ENCODE results near the gene RXFP3.
"Not testable (repeated sequence)": the region's sequence is repeated elsewhere in the genome, so short reads cannot be mapped to it uniquely, and the experiment has no call there.

RXFP3 gene

DNA sequence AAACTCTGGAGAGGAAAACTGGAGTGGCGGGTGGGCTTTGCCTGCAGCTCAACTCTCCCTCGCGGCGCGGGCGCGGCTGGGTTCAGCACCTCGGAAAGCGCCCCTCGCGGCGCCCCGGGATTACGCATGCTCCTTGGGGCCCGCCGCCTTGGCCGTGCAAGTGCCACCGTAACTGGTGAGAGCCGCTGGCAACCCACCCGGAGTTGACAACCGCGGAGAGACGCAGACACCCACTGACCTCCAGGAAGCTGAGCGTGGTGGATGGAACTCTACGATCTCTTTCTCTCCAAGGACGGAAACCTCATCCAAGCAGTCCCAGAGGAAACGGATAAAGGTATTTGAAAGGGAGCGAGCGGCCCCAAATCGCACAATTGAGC, 194 bp upstream of the RXFP3 start:
- DNase-seq (ENCODE audit: low read depth), result no peak

DNA sequence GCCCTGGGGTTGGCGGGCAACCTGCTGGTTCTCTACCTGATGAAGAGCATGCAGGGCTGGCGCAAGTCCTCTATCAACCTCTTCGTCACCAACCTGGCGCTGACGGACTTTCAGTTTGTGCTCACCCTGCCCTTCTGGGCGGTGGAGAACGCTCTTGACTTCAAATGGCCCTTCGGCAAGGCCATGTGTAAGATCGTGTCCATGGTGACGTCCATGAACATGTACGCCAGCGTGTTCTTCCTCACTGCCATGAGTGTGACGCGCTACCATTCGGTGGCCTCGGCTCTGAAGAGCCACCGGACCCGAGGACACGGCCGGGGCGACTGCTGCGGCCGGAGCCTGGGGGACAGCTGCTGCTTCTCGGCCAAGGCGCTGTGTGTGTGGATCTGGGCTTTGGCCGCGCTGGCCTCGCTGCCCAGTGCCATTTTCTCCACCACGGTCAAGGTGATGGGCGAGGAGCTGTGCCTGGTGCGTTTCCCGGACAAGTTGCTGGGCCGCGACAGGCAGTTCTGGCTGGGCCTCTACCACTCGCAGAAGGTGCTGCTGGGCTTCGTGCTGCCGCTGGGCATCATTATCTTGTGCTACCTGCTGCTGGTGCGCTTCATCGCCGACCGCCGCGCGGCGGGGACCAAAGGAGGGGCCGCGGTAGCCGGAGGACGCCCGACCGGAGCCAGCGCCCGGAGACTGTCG, 976 bp downstream of the RXFP3 start:
- DNase-seq (ENCODE audit: low read depth), result no peak

DNA sequence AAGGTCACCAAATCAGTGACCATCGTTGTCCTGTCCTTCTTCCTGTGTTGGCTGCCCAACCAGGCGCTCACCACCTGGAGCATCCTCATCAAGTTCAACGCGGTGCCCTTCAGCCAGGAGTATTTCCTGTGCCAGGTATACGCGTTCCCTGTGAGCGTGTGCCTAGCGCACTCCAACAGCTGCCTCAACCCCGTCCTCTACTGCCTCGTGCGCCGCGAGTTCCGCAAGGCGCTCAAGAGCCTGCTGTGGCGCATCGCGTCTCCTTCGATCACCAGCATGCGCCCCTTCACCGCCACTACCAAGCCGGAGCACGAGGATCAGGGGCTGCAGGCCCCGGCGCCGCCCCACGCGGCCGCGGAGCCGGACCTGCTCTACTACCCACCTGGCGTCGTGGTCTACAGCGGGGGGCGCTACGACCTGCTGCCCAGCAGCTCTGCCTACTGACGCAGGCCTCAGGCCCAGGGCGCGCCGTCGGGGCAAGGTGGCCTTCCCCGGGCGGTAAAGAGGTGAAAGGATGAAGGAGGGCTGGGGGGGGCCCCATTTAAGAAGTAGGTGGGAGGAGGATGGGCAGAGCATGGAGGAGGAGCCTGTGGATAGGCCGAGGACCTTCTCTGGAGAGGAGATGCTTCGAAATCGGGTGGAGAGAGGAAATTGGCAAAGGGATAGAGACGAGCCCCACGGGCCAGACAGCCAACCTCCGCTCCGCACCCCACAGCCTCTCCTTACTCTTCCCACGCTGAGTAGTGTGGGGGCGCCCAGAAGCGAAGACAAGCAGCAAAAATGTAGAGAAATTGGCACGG, 1.7 kb downstream of the RXFP3 start:
- DNase-seq (ENCODE audit: low read depth), result no peak

DNA sequence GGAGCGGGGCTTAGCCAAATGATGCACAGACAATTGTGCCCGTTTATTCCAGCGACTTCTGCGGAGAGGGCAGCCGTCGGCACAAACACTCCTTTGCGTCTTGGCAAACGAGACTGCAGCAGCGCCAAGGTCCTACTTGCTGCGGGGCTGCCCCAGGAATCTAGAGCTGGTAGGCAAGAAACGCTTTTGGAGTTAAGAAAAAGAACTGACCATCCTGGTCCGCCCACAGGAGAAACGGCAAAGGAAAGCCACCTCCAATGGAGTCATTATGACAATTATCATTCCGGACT, 2.3 kb downstream of the RXFP3 start:
- no peak for DNase-seq (ENCODE audit: low read depth)

DNA sequence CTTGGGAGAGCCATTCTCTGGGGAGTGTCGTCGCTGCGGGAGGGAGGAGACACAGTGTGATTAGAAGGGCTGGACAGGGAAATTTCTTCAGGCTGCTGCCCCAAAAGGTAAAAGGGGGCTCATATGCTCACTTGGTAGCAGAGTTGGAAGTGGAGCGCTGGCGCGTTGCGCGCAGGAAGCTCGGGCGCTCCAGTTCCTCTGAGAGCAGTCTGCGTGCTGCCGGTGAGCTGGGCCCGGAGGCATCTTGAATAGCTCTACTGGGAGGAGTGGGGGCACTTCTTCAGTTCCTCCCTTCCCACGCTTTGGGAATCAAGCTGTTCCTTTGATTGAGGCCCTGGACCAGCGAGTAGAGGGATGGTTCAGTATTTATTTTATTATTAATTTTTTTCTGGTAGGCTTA, 2.7 kb downstream of the RXFP3 start:
- DNase-seq (ENCODE audit: low read depth), result no peak

DNA sequence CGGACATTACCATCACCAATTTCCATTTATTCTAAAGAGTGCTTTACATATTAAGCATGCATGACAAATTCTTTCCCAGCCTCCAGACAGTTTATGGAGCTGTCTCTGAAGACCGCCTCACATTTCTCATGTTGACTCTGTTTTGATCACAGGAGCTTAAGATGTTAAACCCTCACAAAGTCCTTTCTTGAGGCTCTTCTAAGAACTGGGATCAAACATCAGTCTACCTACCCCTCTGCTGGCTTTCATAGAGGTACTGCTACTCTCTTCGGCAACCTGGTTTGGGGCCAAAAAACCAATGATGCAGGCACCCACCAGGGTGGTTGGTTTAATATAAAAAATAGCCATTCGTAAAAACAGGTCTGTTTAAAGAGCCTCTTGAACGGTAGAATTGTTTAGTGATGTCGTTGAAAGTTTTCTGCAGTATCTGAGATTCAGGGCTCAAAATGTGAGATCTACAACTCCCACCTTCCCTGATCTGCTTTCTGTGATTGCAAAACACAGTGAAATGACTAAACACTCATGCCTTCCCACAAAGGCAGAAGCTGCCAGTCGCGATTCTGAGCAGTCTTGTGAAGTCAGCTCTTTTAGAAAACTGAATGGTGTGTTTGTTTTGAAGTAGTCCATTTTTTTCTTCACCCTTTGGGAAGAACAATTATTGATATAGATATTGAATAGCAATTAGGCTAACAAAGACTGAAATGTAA, 3.5 kb downstream of the RXFP3 start:
- no peak for DNase-seq (ENCODE audit: low read depth)

DNA sequence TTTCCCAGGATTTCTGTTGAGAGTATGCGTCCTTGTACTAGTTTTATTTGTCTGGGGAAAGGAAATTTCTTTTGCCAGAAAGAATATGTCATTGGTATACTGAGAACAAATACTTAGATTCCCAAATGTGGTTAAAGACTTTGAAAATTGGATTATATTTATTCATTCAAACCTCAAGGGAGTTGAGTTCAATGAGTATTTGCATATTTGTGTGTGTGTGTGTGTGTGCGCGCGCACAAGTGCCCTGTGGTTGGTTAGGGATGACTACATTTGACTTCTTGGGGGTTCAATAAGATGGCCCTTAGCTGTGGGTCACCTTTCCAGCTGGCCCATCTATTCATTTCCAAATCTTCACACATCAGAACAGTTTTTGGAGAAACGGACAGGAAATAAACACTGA, 4.9 kb downstream of the RXFP3 start:
- no peak for DNase-seq (ENCODE audit: low read depth)

DNA sequence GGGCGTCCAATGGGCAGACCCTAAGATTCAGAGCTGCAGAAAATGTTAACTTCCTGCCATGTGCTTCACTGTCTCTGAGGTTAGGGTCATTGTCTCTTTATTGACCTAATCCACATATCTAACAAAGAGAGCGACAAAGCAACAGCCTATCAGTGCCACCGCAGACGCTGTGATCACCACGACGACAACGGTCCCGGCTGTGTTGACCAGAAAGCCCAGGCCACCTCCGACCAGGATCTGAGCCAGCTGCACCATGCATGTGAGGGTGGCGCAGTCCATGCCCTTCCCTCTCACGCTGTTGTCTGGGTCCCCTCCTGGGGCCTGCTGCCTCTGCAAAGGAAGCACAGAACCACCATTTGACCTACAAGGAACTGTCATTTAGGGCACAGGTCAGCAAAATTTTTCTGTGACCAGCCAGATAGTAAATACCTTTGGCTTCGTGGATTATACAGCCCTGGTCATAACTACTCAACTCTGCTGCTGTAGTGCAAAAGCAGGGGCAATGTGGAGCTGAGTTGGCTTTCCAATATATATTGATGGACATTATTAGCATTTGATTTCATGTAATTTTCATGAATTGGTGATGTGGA, 8.5 kb downstream of the RXFP3 start:
- DNase-seq (ENCODE audit: low read depth), result no peak

DNA sequence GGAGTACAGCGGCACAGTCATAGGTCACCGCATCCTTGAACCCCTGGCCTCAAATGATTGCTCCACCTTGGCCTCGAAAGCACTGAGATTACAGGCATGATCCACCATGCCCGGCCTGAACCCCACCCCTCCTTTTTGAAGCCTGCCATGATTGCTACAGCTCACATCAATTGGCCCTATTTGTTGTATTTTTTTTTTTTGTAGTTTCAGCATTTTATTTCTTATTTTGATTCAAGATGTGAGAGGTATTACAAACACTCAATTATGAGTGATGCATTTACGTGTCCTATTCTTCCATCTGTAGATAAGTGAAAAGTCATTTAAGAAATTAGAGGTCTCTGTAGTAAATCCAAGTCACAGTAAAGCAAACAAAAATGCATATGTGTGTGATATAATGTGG, 16.0 kb downstream of the RXFP3 start:
- not testable (repeated sequence) for DNase-seq (ENCODE audit: low read depth)

DNA sequence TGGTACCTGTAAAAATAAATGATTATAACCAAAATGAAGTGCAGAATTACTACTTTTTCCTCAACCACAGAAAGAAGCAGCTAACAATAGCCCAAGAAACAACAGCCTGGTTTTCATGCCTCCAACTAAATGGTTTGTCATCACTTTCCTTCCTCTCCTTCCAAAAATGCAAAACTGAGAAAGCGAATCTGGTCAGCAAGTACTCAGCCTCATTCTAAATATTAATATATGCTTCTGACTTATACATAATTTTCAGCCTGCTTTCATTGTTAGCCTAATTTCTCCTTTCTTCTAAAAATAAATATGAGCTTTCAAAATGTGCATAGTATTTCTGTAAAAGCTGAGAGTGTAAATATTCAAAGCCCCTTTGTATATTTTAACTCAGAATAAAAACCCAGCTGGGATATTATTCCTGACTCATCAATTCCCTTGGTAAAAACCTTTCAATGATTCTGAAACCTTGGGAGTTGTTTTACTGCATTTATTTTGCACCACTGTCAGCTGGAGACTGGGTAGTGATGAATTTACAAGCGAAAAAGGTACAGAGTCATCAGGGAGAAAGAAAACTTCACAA, 21.5 kb downstream of the RXFP3 start:
- DNase-seq (ENCODE audit: low read depth), result no peak

DNA sequence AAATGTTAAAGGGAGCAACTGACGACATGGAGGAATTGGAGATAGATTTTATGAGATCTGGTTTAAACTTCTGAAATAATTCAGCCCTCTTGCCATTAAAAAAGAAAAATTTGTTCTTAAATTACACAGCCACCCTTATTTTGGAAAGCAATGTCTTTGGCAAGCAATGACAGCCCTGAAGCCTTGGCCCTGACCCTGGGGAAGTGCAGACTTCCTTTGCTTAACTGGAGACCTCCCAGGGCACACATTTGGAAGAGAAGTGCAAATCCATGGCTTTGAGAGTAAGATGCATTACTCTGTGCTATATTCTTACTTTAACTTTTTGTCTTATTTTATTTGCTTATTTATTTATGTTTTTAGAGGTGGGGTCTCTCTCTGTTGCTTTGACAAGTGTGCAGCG, 22.0 kb downstream of the RXFP3 start:
- DNase-seq (ENCODE audit: low read depth), result no peak

DNA sequence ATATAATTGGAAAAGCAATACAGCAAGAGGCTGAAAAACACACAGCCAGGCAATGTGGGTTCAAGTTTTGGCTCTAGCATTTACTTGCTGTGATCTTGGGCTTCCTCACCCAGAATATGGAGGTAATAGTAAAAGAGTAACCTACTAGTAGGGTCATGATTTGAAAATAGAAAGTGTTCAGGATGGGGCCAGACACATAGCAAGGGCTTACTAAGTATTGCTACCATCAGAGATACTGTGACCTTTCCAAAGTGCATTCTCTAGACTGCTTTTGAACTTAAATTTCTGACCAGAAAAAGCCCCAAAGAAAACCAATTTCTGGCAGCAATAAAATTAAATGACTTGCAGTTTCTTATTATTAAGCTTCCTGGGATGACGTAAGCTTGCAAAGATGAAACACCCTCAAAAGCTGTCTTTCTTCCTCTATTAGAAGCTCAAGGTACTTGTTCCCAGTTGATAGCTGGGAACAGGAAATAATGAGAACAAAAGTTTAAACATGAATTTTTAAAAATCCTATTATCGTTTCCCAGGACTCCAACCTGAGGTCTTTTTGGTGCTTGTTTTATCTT, 28.0 kb downstream of the RXFP3 start:
- DNase-seq (ENCODE audit: low read depth), result no peak

DNA sequence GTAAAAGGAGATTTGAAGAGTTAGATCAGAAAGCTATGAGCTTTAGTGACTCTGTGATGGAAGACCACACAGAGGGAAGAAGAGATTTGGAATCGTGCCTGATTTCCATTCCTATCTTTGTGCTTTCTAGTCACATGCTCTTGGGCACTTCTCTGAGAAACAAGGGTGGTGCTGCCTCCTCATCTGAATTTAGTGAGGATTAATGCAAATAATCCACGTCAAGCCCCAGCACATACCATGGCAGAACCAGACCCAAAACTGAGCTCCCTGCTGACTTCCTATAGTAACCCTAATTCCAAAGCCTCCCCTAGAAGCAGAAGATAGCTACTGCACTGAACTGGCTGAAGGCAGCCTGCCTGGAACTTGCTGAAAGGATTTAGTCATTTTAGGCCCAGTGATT, 30.6 kb downstream of the RXFP3 start:
- no peak for DNase-seq (ENCODE audit: low read depth)

DNA sequence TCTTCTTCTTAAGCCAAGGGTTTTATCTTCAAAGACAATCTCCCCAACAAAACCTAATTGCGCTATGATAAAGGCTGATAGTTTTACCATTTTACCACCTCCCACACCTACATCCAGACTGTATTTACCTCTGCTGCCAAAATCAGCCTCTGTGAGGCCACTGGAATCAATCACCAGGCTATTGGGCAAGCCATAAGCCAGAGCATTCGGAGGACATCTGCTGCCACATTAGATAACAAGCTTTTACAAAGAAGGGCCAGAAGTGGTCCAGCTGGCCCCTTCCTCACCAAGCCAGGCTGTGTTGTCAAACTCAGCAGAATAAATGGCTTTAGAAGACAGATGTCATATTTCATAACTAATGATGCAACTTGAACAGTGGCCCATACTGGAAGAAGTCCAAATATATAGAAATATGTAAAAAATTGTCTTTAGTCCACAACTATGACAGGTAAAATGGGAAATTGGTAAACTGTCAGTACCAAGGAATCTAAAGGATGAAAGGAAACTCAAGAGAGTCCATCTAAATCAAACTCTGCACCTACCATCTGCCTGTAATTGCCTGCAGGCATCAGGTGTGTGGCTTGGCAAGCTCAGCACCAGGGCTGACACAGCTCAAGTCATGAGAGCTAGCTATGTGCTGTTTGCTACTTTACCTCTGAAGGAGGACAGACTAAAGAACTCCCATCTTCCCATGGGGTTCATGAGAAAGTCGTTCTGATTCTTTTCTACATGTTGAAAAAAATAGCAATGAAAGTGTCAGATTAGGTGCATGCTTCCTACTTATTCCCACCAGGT, 32.2 kb downstream of the RXFP3 start:
- DNase-seq (ENCODE audit: low read depth), result no peak

DNA sequence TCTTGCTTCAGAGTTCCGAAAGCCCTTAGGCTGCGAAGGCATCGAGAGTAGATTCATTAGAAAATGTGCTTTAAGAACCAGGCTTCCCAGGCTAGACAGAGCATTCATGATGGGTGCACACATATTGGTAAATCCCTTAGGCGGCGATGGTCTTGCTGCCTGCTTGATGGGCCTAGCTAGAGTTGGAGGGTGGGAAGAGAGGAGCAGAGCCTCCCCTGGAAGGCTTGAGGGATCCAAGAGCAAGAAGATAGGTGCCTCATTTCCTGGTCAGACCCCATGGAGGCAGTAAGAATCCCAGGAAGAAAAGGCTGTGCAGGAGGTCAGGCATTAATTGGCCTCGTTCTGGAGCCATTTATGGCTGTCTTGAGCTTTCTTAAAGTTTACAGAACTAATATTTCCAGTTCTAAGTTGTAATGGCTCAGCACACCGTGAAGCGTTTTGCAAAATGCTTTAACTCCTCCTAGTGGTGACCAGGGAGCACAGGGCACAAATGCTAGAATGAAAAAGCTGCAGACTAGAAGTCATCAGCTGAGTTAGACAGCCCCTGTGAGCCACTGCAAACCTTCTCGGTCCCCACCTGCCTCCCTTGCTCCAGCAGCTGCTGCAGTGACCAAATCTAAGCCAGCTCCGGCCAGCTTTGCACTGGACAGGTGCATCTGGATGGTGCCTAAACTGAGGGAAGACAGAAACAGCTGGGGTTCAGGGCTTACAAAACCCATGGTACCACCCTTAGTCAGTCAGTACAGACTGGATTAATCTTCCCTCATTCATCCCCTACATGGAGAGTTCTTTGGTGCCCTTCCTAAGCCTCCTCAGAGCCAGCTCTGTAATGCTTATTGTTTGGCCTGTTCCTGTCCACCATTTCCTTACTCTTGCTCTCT, 33.6 kb downstream of the RXFP3 start:
- DNase-seq (ENCODE audit: low read depth), result no peak

DNA sequence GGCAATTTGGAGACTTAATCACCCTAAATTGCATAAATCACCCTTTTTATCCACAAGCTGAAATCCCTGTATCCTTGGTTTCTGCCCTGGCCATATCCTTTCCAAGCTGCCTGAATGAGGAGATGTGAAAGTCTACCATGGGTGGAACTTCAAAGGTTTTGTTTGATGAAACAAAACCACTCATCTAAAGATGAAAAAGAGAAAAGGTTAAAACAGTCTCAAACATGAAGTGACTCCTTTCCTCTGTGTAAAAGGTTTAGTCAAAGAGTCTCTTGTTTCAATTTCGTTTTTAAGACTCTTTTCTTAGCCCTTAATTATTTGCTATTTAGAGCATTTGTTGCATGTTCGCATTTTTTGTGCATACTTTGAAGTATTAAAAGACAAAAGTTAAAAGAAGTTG, 37.1 kb downstream of the RXFP3 start:
- DNase-seq (ENCODE audit: low read depth), result no peak

DNA sequence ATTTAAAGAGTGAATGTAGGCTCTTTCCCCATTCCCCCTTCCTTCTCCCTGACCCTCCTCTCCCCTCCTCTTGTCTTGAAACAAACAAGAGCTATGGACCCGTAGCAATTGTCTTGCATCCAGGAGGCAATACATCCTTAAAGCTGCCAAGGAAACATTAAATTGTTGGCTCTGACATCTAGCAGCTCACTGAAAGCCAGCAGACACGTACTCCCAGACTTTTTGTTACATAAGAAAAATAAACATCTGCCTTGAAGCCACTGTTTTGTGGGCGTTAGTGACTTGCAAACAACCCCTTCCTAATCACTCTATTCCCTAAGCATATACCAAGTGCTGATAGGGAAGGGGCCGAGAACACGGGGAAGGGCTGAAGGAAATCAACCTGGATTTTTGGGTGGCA, 39.7 kb downstream of the RXFP3 start:
- DNase-seq (ENCODE audit: low read depth), result no peak

DNA sequence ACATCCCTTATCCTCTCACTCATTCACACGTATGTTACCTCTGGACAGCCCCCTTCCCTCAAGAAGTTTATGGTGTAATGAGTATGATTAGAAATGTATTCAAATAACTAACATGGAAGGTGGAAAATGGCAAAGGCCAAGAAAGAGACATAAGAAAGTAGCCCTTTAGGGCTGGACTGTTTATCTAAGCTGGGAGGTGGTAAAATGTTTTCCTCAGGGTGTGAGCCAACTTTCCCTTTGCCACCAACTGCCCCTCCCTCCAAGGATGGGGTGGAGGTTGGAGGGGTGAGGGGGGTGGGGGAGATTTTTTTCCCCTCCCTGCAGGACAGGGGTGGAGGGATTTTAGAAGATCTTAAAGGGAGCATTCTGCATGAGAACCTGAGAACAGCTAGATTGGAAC, 40.1 kb downstream of the RXFP3 start:
- no peak for DNase-seq (ENCODE audit: low read depth)

DNA sequence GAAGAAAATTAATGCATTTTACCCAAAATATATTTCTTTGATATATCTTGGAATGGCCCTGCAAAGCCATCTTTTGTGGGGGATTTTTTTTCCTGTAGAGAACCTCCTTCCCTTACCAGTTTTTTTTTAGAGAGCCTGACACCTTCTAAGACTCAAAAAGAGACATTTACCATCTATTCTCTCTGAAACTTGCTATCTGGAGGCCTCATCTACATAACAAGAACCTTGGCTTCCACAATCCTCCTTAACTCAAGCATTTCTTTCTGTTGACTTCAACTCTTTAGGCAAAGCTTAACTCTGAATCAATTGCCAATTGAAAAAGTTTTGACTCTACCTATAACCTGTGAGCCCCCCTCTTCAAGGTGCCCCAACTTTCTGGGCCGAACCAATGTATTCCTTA, 42.1 kb downstream of the RXFP3 start:
- no peak for DNase-seq (ENCODE audit: low read depth)

DNA sequence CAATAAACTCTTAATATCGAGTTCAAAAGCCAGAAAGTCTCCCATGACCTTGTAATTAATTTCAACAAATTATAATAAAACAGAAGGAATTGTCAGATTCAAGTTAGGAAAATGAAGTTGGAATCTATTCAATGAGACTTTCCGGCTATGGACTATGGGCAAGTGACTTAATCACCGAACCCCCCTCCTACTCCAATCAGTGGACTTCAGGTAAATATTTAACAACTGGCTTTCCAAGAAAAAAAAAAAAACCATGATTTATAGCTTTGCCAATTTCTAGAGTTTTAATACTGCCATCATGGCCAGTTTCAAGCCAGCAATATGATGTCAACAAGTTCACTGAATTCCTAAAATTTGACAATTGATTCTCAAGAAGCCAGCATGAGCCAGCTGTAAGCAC, 43.8 kb downstream of the RXFP3 start:
- DNase-seq (ENCODE audit: low read depth), result no peak
